ENCODE measurements around the gene SLC22A17.

Gene SLC22A17

DNA sequence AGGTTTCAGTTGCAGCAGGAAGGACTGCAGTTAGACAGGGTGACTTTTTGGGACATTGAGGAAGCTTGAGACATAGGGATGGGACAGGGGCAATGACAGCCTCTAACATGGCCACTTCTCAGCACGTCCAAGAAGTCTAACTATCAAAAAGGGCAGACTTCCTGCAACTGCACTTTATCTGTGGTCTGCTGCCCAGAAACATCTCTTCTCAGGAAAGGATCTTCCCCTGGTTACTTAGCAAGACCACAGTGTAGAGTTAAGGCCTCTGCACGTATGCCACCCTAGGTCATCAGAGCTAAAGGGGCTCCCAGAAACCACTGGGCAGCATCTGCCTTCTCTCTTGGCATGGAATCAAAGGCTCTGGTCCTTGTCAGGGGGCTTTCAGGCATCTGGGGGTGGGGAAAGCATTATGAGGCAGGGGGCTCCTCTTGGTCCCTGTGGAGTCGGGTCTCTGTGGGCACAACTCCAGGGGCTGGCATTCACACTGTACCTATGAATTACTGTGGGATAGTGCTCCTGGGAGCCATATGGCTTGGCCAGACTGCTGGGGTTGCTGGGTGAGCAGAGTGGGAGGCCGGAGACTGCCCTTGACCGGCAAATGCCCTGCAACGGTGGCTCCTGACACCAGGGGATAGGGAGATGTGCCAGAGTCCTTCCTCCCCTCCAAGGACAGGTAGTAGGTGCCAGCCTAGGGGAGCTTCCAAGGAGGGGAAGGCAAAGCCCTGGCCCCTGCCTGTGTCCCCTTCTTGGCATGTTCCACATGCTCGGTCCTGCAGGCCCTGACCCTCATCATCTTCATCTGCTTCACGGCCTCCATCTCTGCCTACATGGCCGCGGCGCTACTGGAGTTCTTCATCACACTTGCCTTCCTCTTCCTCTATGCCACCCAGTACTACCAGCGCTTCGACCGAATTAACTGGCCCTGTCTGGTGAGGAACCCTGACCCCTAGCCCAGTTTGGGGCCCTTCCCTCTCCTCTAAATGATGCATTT, 25.2 kb upstream of the SLC22A17 start:
- TF ChIP-seq, protein P1, sequence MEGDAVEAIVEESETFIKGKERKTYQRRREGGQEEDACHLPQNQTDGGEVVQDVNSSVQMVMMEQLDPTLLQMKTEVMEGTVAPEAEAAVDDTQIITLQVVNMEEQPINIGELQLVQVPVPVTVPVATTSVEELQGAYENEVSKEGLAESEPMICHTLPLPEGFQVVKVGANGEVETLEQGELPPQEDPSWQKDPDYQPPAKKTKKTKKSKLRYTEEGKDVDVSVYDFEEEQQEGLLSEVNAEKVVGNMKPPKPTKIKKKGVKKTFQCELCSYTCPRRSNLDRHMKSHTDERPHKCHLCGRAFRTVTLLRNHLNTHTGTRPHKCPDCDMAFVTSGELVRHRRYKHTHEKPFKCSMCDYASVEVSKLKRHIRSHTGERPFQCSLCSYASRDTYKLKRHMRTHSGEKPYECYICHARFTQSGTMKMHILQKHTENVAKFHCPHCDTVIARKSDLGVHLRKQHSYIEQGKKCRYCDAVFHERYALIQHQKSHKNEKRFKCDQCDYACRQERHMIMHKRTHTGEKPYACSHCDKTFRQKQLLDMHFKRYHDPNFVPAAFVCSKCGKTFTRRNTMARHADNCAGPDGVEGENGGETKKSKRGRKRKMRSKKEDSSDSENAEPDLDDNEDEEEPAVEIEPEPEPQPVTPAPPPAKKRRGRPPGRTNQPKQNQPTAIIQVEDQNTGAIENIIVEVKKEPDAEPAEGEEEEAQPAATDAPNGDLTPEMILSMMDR (IDR thresholded peaks at IDR 0.05; ENCODE audit: control insufficient read depth, insufficient read depth, low read depth, low read length, missing control alignments): no peak
- no peak overlapping the region for H3K4me3 ChIP-seq (ENCODE audit: control insufficient read depth, low read depth, low read length)
- DNase-seq (ENCODE audit: low read depth): no peak

DNA sequence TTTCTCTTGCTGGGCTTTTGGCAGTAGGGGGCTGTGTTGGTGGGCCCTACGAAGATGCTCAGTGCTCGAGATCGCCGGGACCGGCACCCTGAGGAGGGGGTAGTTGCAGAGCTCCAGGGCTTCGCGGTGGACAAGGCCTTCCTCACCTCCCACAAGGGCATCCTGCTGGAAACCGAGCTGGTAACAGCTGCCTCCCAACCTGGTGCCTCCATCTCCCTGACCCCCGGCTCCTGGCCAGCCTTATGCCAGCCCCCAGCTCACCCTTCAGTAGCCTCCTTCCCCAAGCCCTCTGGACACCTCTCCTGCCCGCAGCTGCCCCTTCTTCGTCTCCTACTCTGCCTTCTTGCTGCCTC, 24.5 kb upstream of the SLC22A17 start:
- no peak overlapping the region for H3K4me3 ChIP-seq (ENCODE audit: control insufficient read depth, low read depth, low read length)
- DNase-seq (ENCODE audit: low read depth): no peak
- TF ChIP-seq, protein P1 (IDR thresholded peaks at IDR 0.05; ENCODE audit: control insufficient read depth, insufficient read depth, low read depth, low read length, missing control alignments): no peak

DNA sequence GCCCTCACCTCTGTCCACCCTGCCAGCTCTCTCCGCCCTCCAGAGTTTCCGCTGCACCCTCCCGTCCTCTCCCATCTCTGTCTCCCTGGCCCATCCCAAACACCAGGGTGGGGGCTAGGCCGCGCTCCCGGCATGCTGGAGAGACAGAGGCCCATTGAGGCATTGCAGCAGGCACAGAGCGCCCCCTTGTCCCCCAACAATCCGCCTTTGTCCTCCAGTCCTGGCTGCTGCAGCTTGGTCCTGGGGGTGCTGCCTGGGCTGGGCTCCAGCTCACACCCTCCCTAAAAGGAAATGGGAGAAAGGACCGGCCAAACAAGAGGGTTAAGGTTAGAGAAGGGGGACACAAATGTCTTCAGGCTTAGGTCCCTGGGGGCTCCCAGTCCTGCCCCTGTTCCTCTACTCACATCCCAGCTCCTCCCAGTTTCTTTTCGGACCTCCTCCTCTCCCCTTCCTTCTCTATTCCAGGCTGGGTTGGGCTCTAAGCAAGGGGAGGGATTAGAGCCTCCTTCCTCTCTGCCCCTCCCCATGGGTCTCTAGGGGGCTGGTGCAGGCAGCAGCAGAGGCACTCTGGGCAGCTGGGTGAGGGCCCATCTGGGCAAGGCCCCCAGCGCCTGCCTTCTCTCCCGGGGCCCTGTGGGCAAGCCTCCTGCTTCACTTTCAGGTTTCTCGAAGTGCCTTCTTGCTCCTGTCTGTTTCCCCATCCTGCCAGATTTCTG, 24.0 kb upstream of the SLC22A17 start, which contains the start of gene CMTM5:
CMTM5 (plus strand) TSS at position 565 of the 716 bp plus-strand sequence. CDS start 206 bp downstream, outside the sequence.
- no peak for DNase-seq (ENCODE audit: low read depth)
- no peak within 1 kb of the TSS for H3K4me3 ChIP-seq (ENCODE audit: control insufficient read depth, low read depth, low read length)
- TF ChIP-seq, protein P1 (IDR thresholded peaks at IDR 0.05; ENCODE audit: control insufficient read depth, insufficient read depth, low read depth, low read length, missing control alignments): no peak

DNA sequence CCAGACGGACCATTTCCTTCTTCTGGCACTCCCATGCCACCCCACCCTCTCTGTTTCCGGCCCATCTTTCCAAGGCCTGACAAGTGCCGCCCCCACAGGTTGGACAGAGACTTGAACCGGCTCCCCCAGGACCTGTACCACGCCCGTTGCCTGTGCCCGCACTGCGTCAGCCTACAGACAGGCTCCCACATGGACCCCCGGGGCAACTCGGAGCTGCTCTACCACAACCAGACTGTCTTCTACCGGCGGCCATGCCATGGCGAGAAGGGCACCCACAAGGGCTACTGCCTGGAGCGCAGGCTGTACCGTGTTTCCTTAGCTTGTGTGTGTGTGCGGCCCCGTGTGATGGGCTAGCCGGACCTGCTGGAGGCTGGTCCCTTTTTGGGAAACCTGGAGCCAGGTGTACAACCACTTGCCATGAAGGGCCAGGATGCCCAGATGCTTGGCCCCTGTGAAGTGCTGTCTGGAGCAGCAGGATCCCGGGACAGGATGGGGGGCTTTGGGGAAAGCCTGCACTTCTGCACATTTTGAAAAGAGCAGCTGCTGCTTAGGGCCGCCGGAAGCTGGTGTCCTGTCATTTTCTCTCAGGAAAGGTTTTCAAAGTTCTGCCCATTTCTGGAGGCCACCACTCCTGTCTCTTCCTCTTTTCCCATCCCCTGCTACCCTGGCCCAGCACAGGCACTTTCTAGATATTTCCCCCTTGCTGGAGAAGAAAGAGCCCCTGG, 23.0 kb upstream of the SLC22A17 start:
- TF ChIP-seq, protein P1 (IDR thresholded peaks at IDR 0.05; ENCODE audit: control insufficient read depth, insufficient read depth, low read depth, low read length, missing control alignments): no peak
- no peak overlapping the region for H3K4me3 ChIP-seq (ENCODE audit: control insufficient read depth, low read depth, low read length)
- no peak for DNase-seq (ENCODE audit: low read depth)

DNA sequence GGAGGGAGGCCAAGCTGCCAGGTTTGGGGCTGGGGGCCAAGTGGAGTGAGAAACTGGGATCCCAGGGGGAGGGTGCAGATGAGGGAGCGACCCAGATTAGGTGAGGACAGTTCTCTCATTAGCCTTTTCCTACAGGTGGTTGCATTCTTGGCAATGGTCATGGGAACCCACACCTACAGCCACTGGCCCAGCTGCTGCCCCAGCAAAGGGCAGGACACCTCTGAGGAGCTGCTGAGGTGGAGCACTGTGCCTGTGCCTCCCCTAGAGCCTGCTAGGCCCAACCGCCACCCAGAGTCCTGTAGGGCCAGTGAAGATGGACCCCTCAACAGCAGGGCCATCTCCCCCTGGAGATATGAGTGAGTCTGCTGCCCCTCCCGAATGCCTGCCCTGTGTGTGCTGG, 20.4 kb upstream of the SLC22A17 start:
- DNase-seq (ENCODE audit: low read depth): no peak
- H3K4me3 ChIP-seq (ENCODE audit: control insufficient read depth, low read depth, low read length): no peak overlapping the region
- TF ChIP-seq, protein P1 (IDR thresholded peaks at IDR 0.05; ENCODE audit: control insufficient read depth, insufficient read depth, low read depth, low read length, missing control alignments): no peak

DNA sequence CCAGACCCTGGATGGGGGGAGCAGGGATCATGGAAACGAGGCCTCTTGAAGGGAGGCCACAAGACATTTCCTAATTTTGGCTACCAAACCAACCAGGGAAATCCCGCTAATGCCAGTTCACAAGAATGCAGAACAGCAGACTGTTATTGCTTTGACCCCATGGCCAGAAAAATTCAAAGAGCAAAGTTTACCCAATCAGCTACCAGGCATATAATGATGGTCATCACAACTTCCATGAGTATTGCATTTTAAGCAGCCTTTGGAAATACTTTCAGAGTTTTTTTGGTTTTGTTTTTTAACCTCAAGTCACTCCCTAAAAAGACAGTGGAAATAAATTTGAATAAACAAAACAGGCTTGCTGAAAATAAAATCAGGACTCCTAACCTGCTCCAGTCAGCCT, 19.8 kb upstream of the SLC22A17 start, which contains the start of gene IL25:
IL25 (plus strand) TSS at position 301 of the 400 bp plus-strand sequence.
- no peak for DNase-seq (ENCODE audit: low read depth)
- TF ChIP-seq, protein P1 (IDR thresholded peaks at IDR 0.05; ENCODE audit: control insufficient read depth, insufficient read depth, low read depth, low read length, missing control alignments): no peak
- H3K4me3 ChIP-seq (ENCODE audit: control insufficient read depth, low read depth, low read length): no peak within 1 kb of the TSS

All from AG09309 (cell line).